NCI-H748 (cell line): ENCODE results near the gene PKN2.
"Not testable (repeated sequence)": the region's sequence is repeated elsewhere in the genome, so short reads cannot be mapped to it uniquely, and the experiment has no call there.

Experiments used
- DNase-seq: peaks from one replicate; lab custom pipeline; 2025; ENCODE audit not compliant: unreplicated experiment; lab: John Stamatoyannopoulos, UW

The PKN2 gene

DNA sequence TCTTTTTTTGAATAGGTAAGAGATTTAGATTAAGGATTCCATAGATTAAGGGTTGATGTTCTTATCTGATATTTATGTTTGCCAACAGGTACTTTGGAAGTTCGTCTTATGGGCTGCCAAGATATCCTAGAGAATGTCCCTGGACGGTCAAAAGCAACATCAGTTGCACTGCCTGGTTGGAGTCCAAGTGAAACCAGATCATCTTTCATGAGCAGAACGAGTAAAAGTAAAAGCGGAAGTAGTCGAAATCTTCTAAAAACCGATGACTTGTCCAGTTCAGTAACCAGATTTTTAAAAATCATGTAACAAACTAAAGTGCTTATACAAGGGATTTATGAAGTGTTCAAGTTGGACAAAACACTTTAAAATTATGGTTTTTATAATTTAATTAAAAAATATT, 100.5 kb downstream of the PKN2 start:
- no peak for DNase-seq

DNA sequence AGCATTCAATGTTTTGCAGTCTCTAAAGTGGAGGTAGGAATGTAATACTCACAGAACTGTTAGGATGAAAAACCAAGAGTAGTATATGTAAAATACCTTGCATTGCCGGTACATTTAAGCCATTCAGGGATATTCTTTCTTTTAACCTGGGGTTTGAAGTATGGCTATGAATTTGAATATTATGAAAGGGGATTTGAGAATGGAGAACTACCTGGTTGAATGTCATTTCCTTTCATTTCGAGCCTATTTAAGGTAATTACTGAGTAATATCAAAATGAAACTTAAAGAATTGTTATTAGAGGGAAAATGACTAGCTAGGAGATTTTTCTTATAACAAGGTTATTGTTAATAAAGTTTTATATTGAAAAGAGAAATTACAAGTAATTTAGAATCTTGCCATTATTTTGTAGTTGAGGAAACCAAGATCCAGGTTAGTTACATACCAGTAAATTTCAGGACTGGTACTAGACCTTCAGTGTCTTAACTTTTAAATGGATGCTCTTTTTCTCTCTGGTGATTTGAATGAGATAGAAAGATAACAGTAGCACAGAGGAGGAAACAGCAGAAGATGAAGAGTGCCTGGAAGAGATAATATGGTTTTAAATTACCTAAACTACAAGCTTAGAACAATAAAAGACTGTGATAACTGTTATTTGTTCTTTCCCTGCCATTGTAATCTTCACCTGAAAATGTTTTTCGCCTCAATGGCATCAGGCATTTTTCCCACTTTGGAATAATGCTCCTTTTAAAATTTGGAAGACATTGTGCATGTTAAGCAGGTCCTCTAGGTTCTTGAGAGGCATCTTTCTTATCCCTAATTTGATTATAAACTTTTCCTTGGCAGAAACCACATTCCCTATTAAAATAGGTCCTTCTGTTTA, 103.2 kb downstream of the PKN2 start:
- no peak for DNase-seq

DNA sequence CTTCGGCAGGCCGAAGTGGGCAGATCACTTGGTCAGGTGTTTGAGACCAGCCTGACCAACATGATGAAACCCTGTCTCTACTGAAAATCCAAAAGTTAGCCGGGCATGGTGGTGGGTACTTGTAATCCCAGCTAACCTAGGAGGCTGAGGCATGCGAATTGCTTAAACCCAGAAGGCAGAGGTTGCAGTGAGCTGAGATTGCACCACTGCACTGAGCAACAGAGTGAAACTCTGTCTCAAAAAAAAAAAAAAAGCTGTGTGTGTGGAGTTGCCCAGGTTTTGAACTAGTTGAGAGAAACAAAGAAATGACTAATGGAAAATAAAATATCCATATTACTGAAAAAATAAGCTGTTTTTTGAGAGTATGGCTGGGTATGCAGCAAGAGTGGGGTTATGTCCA, 107.1 kb downstream of the PKN2 start:
- no peak for DNase-seq

DNA sequence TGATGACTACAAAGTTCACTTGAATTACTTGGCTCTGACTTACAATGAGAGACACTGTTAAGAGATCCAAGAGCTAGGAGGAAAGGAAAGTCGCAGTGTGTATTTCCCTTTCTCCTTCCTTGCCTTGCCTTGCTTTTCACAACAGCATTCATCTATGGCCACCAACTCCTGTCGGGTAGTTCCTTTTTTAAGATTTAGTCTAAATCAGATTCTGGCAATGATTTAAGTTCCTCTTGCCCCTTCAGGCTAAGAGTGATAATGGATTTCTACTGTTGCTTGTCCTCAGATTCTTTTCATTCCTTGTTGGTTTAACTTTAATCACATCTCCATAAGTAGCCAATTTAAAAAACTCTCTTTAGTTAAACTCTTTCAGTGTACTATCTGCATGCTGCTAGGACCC, 115.4 kb downstream of the PKN2 start:
- DNase-seq, result no peak

DNA sequence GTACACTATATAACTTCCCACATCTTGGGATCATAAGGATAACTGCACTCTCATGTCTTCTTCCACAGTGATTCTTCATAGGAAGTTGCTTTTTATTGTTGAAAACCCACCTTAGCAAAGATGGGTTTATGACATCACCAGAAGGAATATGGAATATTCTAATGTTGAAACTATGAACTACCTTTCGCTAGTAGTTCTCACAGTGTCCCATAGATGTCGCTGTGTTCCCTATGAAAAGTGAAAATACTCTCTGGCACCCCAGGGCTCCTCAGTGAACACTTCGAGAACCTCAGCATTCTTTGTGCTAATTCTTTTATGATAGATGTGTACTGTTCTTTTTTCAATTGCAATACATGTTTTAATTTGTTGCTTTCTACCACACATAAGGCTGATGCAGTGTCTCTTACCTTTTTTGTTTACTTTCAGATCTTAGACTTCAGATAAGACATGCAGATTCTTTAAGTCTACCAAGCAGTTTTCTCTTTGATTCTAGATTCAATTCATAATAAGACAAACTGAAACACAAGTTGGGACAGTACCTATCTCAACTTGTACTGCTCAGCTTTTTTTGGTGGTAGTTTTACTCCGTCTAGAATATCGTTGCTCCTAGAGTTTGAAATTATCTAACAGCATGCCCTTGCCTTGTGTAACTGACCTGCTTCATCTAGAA, 116.4 kb downstream of the PKN2 start:
- no peak for DNase-seq

DNA sequence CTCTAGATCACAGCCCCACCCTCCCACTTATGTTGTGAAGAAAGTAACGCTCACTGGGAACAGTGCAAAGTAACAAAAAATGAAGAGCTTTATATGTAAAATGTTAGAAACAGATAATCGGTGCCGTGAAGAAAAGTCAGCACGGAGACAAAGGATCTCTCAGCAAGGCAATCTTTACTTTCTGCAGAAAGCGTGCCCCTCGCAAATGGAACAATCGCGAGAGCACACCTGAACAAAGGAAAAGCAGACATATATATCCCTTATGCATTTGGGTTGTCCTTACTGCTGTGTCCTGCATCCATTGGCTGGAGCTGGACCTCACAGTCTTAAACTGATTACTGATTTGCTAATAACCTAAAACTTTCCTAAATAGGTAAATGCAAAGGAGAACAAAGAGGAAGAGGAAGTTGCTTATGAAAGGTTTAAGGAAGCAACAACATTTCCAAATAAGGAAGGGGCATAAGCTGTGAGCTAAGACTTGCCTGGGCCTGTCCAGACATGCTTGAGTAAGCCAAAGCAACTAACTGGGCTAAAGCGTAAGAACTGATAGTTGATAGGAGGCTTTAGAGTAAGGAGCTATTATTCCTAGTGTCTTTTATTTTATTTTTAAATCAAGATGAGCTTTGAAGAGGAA, 117.6 kb downstream of the PKN2 start:
- no peak for DNase-seq

DNA sequence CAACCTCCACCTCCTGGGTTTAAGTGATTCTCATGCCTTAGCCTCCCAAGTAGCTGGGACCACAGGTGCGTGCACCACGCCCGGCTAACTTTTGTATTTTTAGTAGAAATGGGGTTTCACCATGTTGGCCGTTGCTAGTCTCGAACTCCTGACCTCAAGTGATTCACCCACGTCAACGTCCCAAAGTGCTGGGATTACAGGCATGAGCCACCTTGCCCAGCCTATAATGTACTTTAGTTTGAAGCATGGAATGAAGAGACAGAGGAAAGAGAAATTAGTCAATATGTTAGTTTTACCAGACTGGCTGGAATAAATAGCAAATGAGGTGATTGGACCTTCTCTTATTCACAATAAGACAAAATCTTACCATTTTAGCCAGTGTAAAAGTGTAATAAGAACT, 118.3 kb downstream of the PKN2 start:
- DNase-seq, result no peak

DNA sequence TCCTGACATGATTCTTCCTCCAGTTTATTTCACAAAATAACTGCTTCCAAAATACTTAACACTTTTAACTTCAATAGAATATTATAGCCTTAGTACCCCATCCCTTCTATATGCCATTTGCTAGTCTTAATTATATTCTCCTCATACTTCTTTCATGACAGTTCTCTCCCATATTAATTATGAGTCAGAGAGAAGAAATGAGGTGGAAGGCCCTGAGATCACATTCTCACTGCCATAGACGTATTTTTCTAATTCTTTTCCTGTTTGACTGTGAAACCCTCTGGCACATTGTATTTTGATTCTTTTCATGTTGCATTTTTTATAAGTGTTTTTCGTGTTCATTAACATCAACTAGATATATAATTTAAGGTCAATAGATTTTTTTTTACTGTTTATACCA, 118.9 kb downstream of the PKN2 start:
- DNase-seq, result no peak

DNA sequence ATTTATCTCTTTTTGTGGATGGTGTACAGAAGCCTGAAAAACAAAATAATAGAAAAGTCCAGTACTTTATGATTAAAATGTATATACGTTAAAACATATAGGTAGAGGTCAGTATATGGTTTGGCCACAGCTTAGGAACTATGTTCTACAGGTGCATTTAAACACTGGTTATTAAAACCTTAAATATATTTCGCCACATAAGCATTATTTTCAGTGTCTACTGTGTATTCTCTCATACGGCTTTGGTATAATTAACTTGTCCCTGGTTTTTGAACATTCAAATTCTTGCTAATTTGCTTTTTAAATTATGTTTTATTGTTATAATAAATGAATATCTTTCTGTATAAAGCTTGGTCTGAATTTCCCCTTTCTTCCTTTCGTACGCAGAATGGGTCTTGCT, 119.4 kb downstream of the PKN2 start:
- no peak for DNase-seq

DNA sequence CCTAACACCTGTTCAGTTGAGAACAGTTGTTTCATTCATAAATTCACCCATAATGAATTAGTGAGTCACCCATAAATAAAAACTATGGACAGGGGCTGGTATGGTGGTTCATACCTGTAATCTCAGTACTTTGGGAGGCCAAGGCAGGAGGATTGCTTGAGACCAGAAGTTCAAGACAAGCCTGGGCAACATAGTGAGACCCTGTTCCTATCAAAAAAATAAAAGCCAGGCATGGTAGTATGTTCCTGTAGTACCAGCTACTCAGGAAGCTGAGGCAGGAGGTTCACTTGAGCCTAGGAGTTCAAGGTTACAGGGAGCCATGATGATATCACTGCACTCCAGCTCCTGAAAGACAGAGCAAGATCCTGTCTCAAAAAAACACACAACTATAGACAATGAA, 128.3 kb downstream of the PKN2 start:
- no peak for DNase-seq

DNA sequence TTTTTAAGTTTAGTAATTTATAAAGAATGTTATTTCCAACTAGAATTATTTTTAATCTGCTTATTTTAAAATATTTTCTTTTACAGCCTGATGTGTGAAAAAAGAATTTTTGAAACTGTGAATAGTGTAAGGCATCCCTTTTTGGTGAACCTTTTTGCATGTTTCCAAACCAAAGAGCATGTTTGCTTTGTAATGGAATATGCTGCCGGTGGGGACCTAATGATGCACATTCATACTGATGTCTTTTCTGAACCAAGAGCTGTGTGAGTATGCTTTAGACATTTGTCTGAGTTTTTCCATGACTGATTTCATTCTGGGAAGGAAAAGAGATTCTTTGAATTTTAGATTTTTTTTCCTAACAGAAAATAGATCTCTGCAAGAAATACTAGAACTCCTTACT, 129.4 kb downstream of the PKN2 start:
- DNase-seq, result no peak

DNA sequence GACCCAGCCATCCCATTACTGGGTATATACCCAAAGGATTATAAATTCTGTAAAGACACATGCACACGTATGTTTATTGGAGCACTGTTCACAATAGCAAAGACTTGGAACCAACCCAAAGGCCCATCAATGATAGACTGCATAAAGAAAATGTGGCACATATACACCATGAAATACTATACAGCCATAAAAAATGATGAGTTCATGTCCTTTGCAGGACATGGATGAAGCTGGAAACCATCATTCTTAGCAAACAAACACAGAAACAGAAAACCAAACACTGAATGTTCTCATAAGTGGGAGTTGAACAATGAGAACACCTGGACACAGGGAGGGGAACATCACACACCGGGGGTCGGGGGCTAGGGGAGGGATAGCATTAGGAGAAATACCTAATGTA, 135.6 kb downstream of the PKN2 start:
- DNase-seq, result not testable (repeated sequence)

DNA sequence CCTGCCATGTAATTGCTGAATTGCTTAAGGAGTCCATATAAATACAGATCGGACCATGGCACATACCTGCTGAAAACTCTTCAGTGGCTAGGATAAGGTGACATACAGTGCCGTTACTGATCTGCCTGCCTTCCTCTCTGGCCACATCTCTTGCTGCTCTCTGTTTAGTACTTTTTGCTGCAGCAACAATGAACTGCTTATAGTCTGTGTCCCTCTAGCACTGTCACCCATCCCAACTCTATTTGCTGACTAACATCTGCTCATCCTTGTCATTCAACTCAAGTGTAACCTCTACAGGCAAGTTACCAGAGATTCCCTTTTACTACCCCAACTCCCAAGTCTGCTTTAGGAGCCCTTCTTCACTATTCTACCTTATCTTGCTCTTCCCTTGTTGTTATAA, 141.6 kb downstream of the PKN2 start:
- no peak for DNase-seq

DNA sequence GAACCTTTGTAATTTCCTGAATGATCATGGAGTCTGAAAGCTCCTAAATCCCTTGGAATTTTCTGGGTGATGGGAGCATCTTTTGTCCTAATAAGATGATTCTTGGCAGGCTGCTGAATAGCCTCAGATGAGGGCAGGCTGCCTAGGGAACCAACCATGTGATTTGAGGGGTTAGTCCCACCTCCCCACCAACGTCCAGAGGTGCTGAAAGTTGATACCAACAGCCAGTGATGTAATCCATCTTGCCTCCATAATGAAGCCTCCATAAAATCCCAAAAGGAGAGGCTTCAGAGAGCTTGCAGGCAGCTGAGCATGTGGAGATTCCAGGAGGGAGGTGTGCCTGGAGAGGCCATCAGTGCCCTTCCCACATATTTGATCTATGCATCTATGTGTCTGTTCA, 163.6 kb downstream of the PKN2 start:
- no peak for DNase-seq

DNA sequence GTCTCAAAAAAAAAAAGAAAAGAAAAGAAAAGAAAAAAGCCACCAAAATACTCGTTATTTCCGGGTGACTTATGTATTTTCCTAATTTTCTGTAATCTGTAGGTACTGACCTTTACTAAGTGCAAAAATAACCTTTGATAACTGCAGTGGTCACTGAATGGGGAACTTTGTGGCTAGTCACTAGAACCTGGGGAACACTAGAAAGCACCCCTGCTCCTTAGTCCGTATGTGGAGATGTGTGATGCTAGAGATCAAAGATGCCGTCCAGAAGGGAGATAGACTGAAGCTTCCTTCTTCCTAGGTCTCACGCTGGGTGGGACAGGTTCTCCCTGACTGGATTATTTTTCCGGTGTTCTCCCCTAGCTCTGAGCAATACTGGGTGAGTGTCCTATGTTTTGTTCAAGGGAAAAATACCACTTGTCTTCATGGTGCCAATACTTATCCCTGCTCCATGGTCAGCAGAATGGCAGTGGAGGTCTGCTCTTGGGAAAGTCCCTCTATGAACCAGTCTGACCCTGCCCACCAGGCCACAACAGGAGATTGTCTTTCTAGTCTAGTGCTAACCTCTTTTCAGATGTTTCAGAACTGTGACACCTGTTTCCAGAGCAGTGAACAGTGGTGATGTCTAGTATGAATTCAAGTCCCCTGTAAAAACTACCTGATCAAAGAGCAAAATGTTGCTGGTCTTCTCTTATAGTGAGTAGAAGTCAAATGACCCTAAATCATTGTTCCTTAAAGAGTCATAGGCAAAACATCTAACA, 167.4 kb downstream of the PKN2 start:
- DNase-seq, result no peak

DNA sequence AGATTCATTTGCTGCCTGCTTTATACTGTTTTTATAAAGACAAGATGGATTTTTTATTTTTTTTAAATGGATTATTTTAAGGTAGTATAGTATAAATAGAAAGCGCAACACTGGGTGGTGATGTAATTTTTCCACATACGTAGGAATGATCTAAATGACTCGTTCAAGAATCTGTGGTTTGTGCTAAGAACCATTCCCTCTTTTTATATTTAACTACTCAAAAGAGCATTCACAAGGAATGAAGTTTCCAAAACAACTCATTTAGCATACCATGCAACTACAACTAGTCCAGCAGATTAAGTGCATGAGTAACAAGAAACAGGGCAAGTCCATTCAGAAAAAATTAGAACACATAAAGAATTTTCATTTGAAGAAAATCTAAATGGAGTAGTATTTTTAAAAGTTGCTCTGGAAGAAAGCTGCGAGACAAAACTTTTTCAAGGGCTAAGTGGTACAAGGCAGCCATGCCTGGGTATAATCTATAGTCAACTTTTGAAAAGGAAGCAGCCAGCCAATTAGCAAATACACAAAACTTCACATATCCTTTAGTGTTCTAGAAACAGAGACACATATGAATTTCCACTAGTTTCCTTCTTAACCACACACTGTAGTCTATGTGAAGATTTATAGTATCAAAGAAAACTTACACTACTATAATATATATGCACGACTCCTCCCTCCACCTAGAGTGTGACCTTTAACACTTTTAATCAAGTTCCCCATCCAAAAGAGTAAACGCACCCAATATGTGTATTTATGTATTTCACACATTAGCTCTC, 183.9 kb downstream of the PKN2 start:
- no peak for DNase-seq

DNA sequence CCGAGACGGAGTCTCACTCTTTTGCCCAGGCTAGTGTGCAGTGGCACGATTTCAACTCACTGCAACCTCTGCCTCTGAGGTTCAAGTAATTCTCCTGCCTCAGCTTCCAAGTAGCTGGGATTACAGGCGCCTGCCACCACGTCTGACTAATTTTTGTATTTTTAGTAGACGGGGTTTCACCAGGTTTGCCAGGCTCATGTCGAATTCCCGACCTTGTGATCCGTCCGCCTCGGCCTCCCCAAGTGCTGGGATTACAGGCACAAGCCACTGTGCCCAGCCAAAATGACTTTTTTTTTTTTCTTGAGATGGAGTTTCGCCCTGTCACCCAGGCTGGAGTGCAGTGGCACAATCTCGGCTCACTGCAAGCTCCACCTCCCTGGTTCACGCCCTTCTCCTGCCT, 185.6 kb downstream of the PKN2 start:
- not testable (repeated sequence) for DNase-seq

DNA sequence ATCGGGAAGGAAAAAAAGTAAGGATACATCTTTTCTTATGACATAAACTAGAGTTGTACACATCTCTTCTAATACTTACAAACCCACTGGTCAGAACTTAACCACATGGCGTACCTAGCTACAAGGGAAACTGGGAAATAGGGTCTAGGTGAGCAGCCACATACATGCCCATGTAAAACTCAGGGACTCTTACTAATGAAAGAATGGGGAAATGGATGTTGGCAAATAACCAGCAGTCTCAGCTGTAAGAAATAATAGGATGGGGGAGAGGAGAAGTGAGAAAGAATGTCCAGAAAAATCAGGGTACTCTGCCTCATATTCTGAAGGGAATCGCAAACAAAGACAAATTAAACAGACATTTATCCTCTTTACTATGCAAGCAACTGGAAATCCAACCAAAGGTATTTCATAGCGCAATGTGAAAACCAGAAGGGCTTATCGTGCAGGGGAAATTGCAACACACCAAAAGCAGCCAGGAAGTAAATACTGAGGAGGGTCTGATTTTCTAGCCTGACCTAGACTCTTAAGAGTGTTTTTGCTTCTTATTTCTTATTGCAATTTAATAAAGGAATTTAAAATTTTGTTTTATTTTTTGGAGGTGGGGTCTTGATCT, 189.8 kb downstream of the PKN2 start:
- no peak for DNase-seq

DNA sequence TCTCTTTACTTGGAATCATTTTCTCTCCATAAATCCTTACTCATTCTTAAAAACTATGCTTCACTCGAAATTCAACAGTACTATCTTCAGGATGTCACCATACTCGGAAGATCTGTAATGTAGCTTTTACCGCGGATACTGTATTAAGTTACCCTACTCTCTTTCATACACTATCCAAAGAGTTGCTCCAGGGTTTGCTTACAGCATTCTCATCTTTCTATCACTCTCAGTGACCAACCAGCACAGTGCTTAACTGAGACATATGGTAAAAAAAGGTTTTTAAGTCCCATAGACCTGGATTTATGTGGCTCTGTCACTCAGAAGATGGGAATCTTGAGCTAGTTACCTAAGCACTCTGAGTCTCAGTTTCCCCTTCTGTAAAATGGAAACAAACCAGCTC, 191.5 kb downstream of the PKN2 start:
- DNase-seq, result no peak
